ENCODE results near the gene ITGAV.

The ITGAV gene

DNA sequence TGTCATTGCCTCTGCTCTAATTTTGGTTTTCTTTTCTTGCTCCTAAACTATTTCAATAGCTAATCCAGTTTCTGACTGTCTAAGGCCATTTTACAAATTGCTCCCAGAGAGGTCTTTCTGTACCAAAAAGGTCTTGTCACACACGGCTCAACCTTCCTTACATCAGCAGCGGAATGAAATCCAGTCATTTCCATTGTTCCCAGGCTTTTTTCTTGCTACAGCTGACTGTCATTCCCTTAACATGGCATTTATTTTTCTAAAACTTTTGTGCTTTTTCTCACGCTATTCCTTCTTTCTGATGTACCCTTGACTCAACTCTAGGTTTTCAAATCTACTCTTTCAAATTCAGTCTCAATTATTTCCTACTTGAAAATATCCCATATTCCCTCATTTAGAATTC is 128.3 kb downstream of the ITGAV start:
- ChIA-PET CTCF (interaction anchor here (0.6 kb wide), 1 partner anchor 279 kb away, joined by 3 read pairs; no protein-coding TSS in a partner anchor), POLR2A (ENCODE audit: low non-redundant PET) (no interaction called here)
- no peak for DNase-seq (ENCODE audit: low spot score)
- TF ChIP-seq, protein P1, sequence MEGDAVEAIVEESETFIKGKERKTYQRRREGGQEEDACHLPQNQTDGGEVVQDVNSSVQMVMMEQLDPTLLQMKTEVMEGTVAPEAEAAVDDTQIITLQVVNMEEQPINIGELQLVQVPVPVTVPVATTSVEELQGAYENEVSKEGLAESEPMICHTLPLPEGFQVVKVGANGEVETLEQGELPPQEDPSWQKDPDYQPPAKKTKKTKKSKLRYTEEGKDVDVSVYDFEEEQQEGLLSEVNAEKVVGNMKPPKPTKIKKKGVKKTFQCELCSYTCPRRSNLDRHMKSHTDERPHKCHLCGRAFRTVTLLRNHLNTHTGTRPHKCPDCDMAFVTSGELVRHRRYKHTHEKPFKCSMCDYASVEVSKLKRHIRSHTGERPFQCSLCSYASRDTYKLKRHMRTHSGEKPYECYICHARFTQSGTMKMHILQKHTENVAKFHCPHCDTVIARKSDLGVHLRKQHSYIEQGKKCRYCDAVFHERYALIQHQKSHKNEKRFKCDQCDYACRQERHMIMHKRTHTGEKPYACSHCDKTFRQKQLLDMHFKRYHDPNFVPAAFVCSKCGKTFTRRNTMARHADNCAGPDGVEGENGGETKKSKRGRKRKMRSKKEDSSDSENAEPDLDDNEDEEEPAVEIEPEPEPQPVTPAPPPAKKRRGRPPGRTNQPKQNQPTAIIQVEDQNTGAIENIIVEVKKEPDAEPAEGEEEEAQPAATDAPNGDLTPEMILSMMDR (conservative IDR thresholded peaks at IDR 0.05; ENCODE audit: low read depth), result no peak
- no peak overlapping the region for H3K27ac ChIP-seq

DNA sequence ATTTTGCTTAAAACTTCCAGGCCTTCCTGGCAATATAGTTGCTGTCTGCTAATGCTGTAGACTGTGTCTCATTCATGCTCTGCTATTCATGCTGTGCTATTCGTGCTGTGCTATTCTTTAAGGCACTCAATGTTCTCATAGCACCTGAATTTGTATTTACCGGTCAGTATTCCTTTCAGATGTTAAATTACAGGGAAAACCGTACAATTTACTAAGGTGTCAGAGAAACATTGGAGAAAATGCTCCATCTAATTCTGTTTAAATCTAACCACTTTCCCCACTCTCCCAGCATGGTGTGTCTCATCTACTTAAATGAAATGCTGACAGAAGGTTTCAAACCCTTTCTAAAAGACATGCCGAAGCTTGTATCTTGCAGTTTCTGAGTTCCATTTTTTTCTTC is 129.0 kb downstream of the ITGAV start:
- H3K27ac ChIP-seq, result no peak overlapping the region
- CTCF ChIA-PET, result no interaction called here
- POLR2A ChIA-PET (ENCODE audit: low non-redundant PET), result no interaction called here
- TF ChIP-seq, protein P1 (conservative IDR thresholded peaks at IDR 0.05; ENCODE audit: low read depth), result no peak
- no peak for DNase-seq (ENCODE audit: low spot score)

DNA sequence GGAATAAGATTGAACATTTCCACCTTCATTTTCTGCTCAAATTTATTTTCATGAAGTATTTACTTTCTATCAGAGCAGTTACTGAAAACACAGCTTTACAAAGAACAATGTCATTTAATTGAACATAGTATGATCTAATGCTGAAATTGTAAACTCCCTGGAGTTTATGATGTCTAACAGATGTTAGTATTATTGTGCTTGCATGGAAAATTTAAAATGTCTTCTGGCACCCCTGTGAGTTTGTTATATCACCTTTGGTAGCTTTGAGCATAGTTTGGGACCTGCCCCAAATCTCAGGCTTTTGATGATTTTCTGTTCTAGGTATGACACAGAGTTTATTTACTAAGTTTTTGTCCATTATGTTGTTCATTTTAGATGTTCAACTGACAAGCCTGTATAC is 132.1 kb downstream of the ITGAV start:
- TF ChIP-seq, protein P1 (conservative IDR thresholded peaks at IDR 0.05; ENCODE audit: low read depth), result no peak
- DNase-seq (ENCODE audit: low spot score), result no peak
- ChIA-PET POLR2A (ENCODE audit: low non-redundant PET) (no interaction called here), CTCF (no interaction called here)
- H3K27ac ChIP-seq, result no peak overlapping the region

DNA sequence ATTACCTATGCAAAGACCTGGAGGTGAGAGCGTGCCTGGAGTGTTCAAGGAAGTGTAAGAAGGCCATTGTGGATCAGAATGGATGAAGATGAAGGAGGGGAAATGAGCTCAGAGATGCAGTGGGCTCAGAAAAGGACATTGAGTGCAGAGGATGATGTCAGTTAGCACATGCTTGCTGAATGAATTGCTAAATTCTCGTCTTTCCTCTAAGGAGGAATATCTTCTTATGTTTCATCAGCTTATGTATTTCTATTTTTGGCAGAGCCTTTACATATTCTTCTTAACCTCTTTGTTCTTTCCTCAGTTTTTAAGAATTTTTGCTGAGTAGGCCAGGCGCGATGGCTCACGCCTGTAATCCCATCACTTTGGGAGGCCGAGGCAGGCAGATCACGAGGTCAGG is 134.9 kb downstream of the ITGAV start:
- no peak for DNase-seq (ENCODE audit: low spot score)
- TF ChIP-seq, protein P1 (conservative IDR thresholded peaks at IDR 0.05; ENCODE audit: low read depth), result no peak
- no peak overlapping the region for H3K27ac ChIP-seq
- POLR2A ChIA-PET (ENCODE audit: low non-redundant PET), result no interaction called here
- CTCF ChIA-PET, result no interaction called here

DNA sequence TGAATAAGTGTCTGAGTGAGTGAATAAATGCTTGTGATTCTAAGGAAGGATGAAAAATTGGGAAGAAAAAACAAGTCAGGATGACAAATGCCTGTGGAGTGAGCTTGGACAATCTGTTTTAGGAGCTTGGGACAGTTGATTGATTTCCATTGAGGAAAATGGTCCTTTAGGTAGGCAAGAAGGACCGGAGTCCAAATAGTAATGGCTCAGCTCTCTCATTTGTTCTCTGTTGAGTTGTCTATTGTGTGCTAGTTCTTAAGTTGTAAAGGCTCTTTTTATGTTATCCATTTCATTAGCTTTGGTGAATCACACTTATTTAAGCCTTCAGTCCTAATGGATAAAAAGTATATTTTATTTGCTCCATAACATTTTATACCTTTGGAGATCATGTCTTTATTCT is 135.9 kb downstream of the ITGAV start:
- no peak overlapping the region for H3K27ac ChIP-seq
- no peak for DNase-seq (ENCODE audit: low spot score)
- ChIA-PET POLR2A (ENCODE audit: low non-redundant PET) (no interaction called here), CTCF (no interaction called here)
- TF ChIP-seq, protein P1 (conservative IDR thresholded peaks at IDR 0.05; ENCODE audit: low read depth), result no peak

DNA sequence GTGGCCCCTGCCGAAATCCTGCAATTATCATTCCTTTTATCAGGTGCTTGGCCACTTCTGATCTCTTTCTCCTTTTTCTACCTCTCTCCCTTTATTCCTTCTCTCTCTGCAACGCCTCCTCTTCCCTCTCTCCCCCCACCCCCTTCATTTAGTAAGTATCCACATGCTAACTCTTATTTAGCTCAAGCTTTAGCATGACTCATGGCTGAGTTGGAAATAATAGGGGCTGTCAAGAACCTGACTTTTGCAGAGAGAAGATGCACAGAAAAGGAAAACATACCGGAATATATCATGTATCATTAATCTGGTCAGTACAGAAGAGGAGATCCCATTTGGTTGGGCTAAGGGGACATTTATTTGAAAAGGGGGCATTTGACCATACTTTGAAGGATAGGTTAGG is 137.1 kb downstream of the ITGAV start:
- ChIA-PET POLR2A (ENCODE audit: low non-redundant PET) (no interaction called here), CTCF (no interaction called here)
- TF ChIP-seq, protein P1 (conservative IDR thresholded peaks at IDR 0.05; ENCODE audit: low read depth), result no peak
- H3K27ac ChIP-seq, result no peak overlapping the region
- DNase-seq (ENCODE audit: low spot score), result no peak

DNA sequence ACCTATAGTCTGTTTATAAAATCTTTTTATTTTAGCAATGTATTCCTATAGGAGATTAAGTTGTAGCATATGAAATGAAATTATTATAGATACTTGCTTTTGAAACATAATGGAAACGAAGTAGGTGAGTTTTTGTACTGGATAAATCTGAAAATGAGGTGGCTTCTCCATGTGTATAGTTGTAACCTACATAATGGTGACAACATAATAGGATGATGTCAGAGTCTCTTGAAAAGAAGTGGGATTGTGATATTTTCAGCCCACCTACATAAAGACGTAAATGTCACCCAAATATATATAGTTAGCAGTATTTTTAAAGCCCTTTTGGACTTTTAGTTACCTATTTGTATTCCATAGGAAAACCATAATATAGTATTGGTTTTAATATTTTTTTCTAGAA is 138.8 kb downstream of the ITGAV start:
- DNase-seq (ENCODE audit: low spot score), result no peak
- ChIA-PET CTCF (no interaction called here), POLR2A (ENCODE audit: low non-redundant PET) (no interaction called here)
- TF ChIP-seq, protein P1 (conservative IDR thresholded peaks at IDR 0.05; ENCODE audit: low read depth), result no peak
- no peak overlapping the region for H3K27ac ChIP-seq

Data from RWPE1 (cell line).